GM21367 (cell line): ENCODE measurements around the gene CAMK2N2.

ENCODE experiments used
- ATAC-seq: cut with Tn5 transposase; IDR thresholded peaks from one replicate; pipeline ENCODE4 v1.9.1; 2021; ENCODE audit not compliant: unreplicated experiment

The CAMK2N2 gene

GRCh38 chr3:184240384-184241140 is 20.8 kb downstream of the CAMK2N2 start:
- no peak for ATAC-seq

- ATAC-seq = no peak
Measured at GRCh38 chr3:184239708-184240107, 21.6 kb downstream of the CAMK2N2 start.

GRCh38 chr3:184239221-184239620 is 22.1 kb downstream of the CAMK2N2 start:
- ATAC-seq = no peak

- ATAC-seq = no peak
Measured at GRCh38 chr3:184238246-184238818, 23.0 kb downstream of the CAMK2N2 start.

GRCh38 chr3:184237807-184238206 is 23.5 kb downstream of the CAMK2N2 start:
- no peak for ATAC-seq

GRCh38 chr3:184237211-184237610 is 24.1 kb downstream of the CAMK2N2 start:
- no peak for ATAC-seq

- ATAC-seq = no peak
Measured at GRCh38 chr3:184236636-184237035, 24.7 kb downstream of the CAMK2N2 start.

- no peak for ATAC-seq
Measured at GRCh38 chr3:184236033-184236410, 25.3 kb downstream of the CAMK2N2 start.

- ATAC-seq = no peak
Measured at GRCh38 chr3:184235381-184236032, 25.8 kb downstream of the CAMK2N2 start.

GRCh38 chr3:184234671-184235380 is 26.5 kb downstream of the CAMK2N2 start:
- no peak for ATAC-seq

- no peak for ATAC-seq
Measured at GRCh38 chr3:184234224-184234623, 27.1 kb downstream of the CAMK2N2 start.

GRCh38 chr3:184233127-184233843 is 28.1 kb downstream of the CAMK2N2 start:
- no peak for ATAC-seq

- no peak for ATAC-seq
Measured at GRCh38 chr3:184231671-184232070, 29.7 kb downstream of the CAMK2N2 start.

- no peak for ATAC-seq
Measured at GRCh38 chr3:184230603-184231528, 30.5 kb downstream of the CAMK2N2 start.

- ATAC-seq = no peak
Measured at GRCh38 chr3:184230081-184230602, 31.2 kb downstream of the CAMK2N2 start.

- peak; percentile 71 for ATAC-seq
Measured at GRCh38 chr3:184229394-184230080, 31.8 kb downstream of the CAMK2N2 start, which contains the start of gene VWA5B2. TSS of gene VWA5B2 (plus strand) at chr3:184229585. CDS start at chr3:184230529, 944 bp downstream.

GRCh38 chr3:184228376-184229137 is 32.8 kb downstream of the CAMK2N2 start:
- no peak for ATAC-seq

- ATAC-seq = no peak
Measured at GRCh38 chr3:184227481-184227935, 33.8 kb downstream of the CAMK2N2 start.
